H1 (cell line): ENCODE measurements around the gene TMEM40. TPM values are rescaled to one million over a fixed set of nuclear protein-coding genes. Genes with fewer than 3 reads are reported as not detected.

Source experiments
- CTCF ChIA-PET: fragments of 300-600 bp; sonication (Branson Sonifier 250); formaldehyde crosslinking; loops from one replicate; lab custom pipeline; 2021; ENCODE audit not compliant: partially characterized antibody; lab: Charles Lee
- POLR2A ChIA-PET: fragments of 300-600 bp; sonication (Branson Sonifier 250); formaldehyde crosslinking; loops from one replicate; lab custom pipeline; 2021; ENCODE audit warnings: inconsistent platforms; ENCODE audit not compliant: partially characterized antibody; lab: Charles Lee
- DNase-seq, 2 experiments: peaks; one replicate each; pipeline versions ENCODE4 v3.0.0 to v3.0.0-alpha.2; 2010 to 2022; ENCODE audit warnings: low spot score in 2 of 2, low read depth in 1 of 2, mixed read lengths in 1 of 2
- FAIRE-seq: peaks from 2 replicates; lab custom pipeline; 2011; peaks lifted over from hg19 to GRCh38; lab: Jason Lieb, UNC
- H2AFZ ChIP-seq: 2 replicates; pipeline ENCODE4 v1.8.1; 2012; ENCODE audit warnings: low read length, inconsistent platforms
- H2AK5ac ChIP-seq: 2 replicates; pipeline ENCODE4 v1.6.1; 2013; ENCODE audit warnings: low read depth, low read length
- H2BK120ac ChIP-seq: replicated peaks from 2 replicates; pipeline ENCODE3; 2013; ENCODE audit warnings: low read depth, low read length, inconsistent platforms
- H2BK12ac ChIP-seq: 2 replicates; pipeline ENCODE4 v1.6.1; 2013; ENCODE audit warnings: low read depth, low read length
- H2BK15ac ChIP-seq: 2 replicates; pipeline ENCODE4 v1.6.1; 2013; ENCODE audit warnings: low read length
- H2BK20ac ChIP-seq: 2 replicates; pipeline ENCODE4 v1.6.1; 2013; ENCODE audit warnings: low read length
- H2BK5ac ChIP-seq: 2 replicates; pipeline ENCODE4 v1.6.1; 2013; ENCODE audit warnings: low read depth, low read length
- H3K14ac ChIP-seq: 2 replicates; pipeline ENCODE4 v1.6.1; 2013; ENCODE audit warnings: inconsistent platforms; ENCODE audit not compliant: insufficient read length
- H3K18ac ChIP-seq: 2 replicates; pipeline ENCODE4 v1.6.1; 2013; ENCODE audit warnings: low read length; ENCODE audit errors: extremely low read depth
- H3K23ac ChIP-seq: 2 replicates; pipeline ENCODE4 v1.6.1; 2013; ENCODE audit warnings: inconsistent platforms; ENCODE audit not compliant: insufficient read length
- H3K23me2 ChIP-seq: 2 replicates; pipeline ENCODE4 v1.6.1; 2013; ENCODE audit warnings: low read depth, low read length
- H3K27ac ChIP-seq: 2 replicates; pipeline ENCODE4 v1.6.1; 2011; ENCODE audit warnings: low read depth, low read length, inconsistent platforms
- H3K27me3 ChIP-seq, 4 experiments: replicated peaks in 1 of 4; 1 replicate in 1 of 4; 2 replicates in 3 of 4; pipeline versions ENCODE4 v1.6.1 to v1.8.1; 2011 to 2013; ENCODE audit warnings: low read length in 3 of 4, mild to moderate bottlenecking in 3 of 4, inconsistent platforms in 2 of 4, mixed read lengths in 2 of 4, moderate library complexity in 1 of 4; ENCODE audit not compliant: control insufficient read depth in 3 of 4, insufficient read depth in 3 of 4; ENCODE audit errors: extremely low read depth in 1 of 4
- H3K36me3 ChIP-seq, 4 experiments: 2 replicates each; pipeline versions ENCODE4 v1.6.1 to v1.8.1; 2011 to 2013; ENCODE audit warnings: mild to moderate bottlenecking in 4 of 4, low read length in 3 of 4, moderate library complexity in 2 of 4, control low read depth in 1 of 4, inconsistent platforms in 1 of 4; ENCODE audit not compliant: insufficient read depth in 4 of 4, control insufficient read depth in 2 of 4
- H3K4ac ChIP-seq: replicated peaks from 2 replicates; pipeline ENCODE3; 2013; ENCODE audit warnings: low read length, low read depth, mixed read lengths, inconsistent platforms; ENCODE audit not compliant: insufficient read length
- H3K4me1 ChIP-seq, 4 experiments: replicated peaks in 1 of 4; 1 replicate in 1 of 4; 2 replicates in 3 of 4; pipeline versions ENCODE4 v1.6.1 to v1.8.1; 2011 to 2013; ENCODE audit warnings: low read length in 3 of 4, inconsistent platforms in 2 of 4, mixed read lengths in 1 of 4; ENCODE audit not compliant: insufficient read depth in 4 of 4, control insufficient read depth in 3 of 4
- H3K4me2 ChIP-seq, 2 experiments: 2 replicates each; pipeline versions ENCODE4 v1.6.1 to v1.8.1; 2011 to 2013; ENCODE audit warnings: low read depth in 2 of 2, low read length in 2 of 2, control low read depth in 1 of 2, inconsistent platforms in 1 of 2, mild to moderate bottlenecking in 1 of 2; ENCODE audit not compliant: insufficient read depth in 1 of 2
- H3K4me3 ChIP-seq, 4 experiments: fragments of 200-600, 300-600 bp in 1 of 4; sonication (generic), shearing (Covaris generic), sonication (Bioruptor Twin) in 1 of 4; 2 replicates each; pipeline versions ENCODE4 v1.5.1 to v1.8.1; 2011 to 2016; ENCODE audit warnings: low read length in 4 of 4, low read depth in 3 of 4, control low read depth in 2 of 4, inconsistent platforms in 2 of 4, mild to moderate bottlenecking in 2 of 4, mixed read lengths in 1 of 4, moderate library complexity in 1 of 4; ENCODE audit not compliant: insufficient read depth in 2 of 4; ENCODE audit errors: extremely low read depth in 1 of 4
- H3K56ac ChIP-seq: replicated peaks from 2 replicates; pipeline ENCODE3; 2013; ENCODE audit warnings: low read depth, mild to moderate bottlenecking, mixed read lengths, low read length, inconsistent platforms; ENCODE audit not compliant: insufficient read length
- H3K79me1 ChIP-seq: 2 replicates; pipeline ENCODE4 v1.6.1; 2013; ENCODE audit warnings: low read depth, low read length, control low read depth
- H3K79me2 ChIP-seq, 2 experiments: 2 replicates each; pipeline versions ENCODE4 v1.6.1 to v1.8.1; 2012 to 2013; ENCODE audit warnings: low read length in 2 of 2, mild to moderate bottlenecking in 2 of 2, inconsistent platforms in 1 of 2; ENCODE audit not compliant: insufficient read depth in 2 of 2, control insufficient read depth in 1 of 2
- H3K9ac ChIP-seq, 4 experiments: replicated peaks in 1 of 4; 1 replicate in 1 of 4; 2 replicates in 3 of 4; pipeline versions ENCODE4 v1.6.1 to v1.8.1; 2011 to 2013; ENCODE audit warnings: low read depth in 3 of 4, low read length in 3 of 4, control low read depth in 2 of 4, mild to moderate bottlenecking in 2 of 4, moderate library complexity in 2 of 4, inconsistent platforms in 1 of 4; ENCODE audit errors: extremely low read depth in 1 of 4
- H3K9me3 ChIP-seq, 2 experiments: 2 replicates each; pipeline versions ENCODE4 v1.6.1 to v1.8.1; 2012 to 2013; ENCODE audit warnings: mild to moderate bottlenecking in 2 of 2, moderate library complexity in 2 of 2, control low read depth in 1 of 2, inconsistent platforms in 1 of 2, low read depth in 1 of 2, low read length in 1 of 2, mixed read lengths in 1 of 2; ENCODE audit not compliant: insufficient read depth in 2 of 2
- H4K20me1 ChIP-seq, 2 experiments: replicated peaks in 1 of 2; 2 replicates each; pipeline versions ENCODE3 to v1.8.1; 2011 to 2013; ENCODE audit warnings: inconsistent platforms in 2 of 2, low read length in 2 of 2, mild to moderate bottlenecking in 1 of 2; ENCODE audit not compliant: insufficient read depth in 2 of 2, control insufficient read depth in 1 of 2
- H4K5ac ChIP-seq: 2 replicates; pipeline ENCODE4 v1.6.1; 2013; ENCODE audit warnings: low read length, low read depth, mixed read lengths, inconsistent platforms; ENCODE audit not compliant: insufficient read length
- H4K8ac ChIP-seq: 2 replicates; pipeline ENCODE4 v1.8.0; 2013; ENCODE audit warnings: mild to moderate bottlenecking, moderate library complexity, low read length, inconsistent platforms; ENCODE audit not compliant: insufficient read depth; ENCODE audit errors: extremely low read depth
- H4K91ac ChIP-seq: replicated peaks from 2 replicates; pipeline ENCODE3; 2013; ENCODE audit warnings: low read length, mixed read lengths, inconsistent platforms; ENCODE audit not compliant: insufficient read length
- FOSL1 ChIP-seq: IDR thresholded peaks from 2 replicates; pipeline ENCODE4 v1.6.1; 2011; ENCODE audit warnings: mild to moderate bottlenecking, low read depth, low read length, moderate library complexity; ENCODE audit not compliant: insufficient read depth
- GTF2F1 ChIP-seq: IDR thresholded peaks from 2 replicates; pipeline ENCODE4 v1.6.1; 2012; ENCODE audit warnings: low read depth, low read length, improper control_type of control experiment, borderline replicate concordance
- RBBP5 ChIP-seq: IDR thresholded peaks from 2 replicates; pipeline ENCODE4 v1.7.1; 2012; ENCODE audit warnings: low read depth, mild to moderate bottlenecking, inconsistent platforms, low read length, moderate library complexity, borderline replicate concordance
- RXRA ChIP-seq: IDR thresholded peaks from 2 replicates; pipeline ENCODE4 v1.6.1; 2011; ENCODE audit warnings: low read depth, mild to moderate bottlenecking, low read length, moderate library complexity; ENCODE audit not compliant: insufficient read depth
- SAP30 ChIP-seq: fragments of 300-600 bp; sonication (generic); IDR thresholded peaks from 2 replicates; pipeline ENCODE4 v1.7.1; 2012; ENCODE audit warnings: low read length, moderate library complexity, mild to moderate bottlenecking, inconsistent platforms; ENCODE audit not compliant: insufficient read depth, insufficient replicate concordance
- SIN3A ChIP-seq, 2 experiments: IDR thresholded peaks in 1 of 2; conservative IDR thresholded peaks in 1 of 2; 2 replicates each; pipeline ENCODE4 v1.6.1; 2011 to 2012; ENCODE audit warnings: low read length in 2 of 2, improper control_type of control experiment in 1 of 2, low read depth in 1 of 2, mild to moderate bottlenecking in 1 of 2
- SIRT6 ChIP-seq: IDR thresholded peaks from one replicate; pipeline ENCODE4 v1.7.1; 2012; ENCODE audit warnings: low read length, inconsistent platforms
- SIX5 ChIP-seq: IDR thresholded peaks from 2 replicates; pipeline ENCODE4 v1.6.1; 2011; ENCODE audit warnings: mild to moderate bottlenecking, low read depth, low read length
- SRF ChIP-seq: IDR thresholded peaks from 2 replicates; pipeline ENCODE4 v1.6.1; 2011; ENCODE audit warnings: mild to moderate bottlenecking, low read depth, low read length, moderate library complexity
- SUZ12 ChIP-seq: fragments of 200-600 bp; sonication (generic); IDR thresholded peaks from 2 replicates; pipeline ENCODE4 v1.6.1; 2012; ENCODE audit warnings: mild to moderate bottlenecking, inconsistent platforms, low read length, moderate library complexity, mixed read lengths
- TEAD4 ChIP-seq: IDR thresholded peaks from 2 replicates; pipeline ENCODE4 v1.6.1; 2012; ENCODE audit warnings: low read depth, low read length, inconsistent platforms, mixed read lengths
- WGBS, 2 experiments: shearing (Covaris generic) in 1 of 2; methylation state at CpG; one replicate each; pipeline versions ENCODE4 v1.1.6 to v1.1.7; 2013 to 2015; ENCODE audit warnings: low lambda C conversion rate in 2 of 2, mixed read lengths in 2 of 2, inconsistent platforms in 1 of 2, low coverage in 1 of 2, missing lambda C conversion rate in 1 of 2; ENCODE audit not compliant: insufficient replicate concordance in 2 of 2, insufficient coverage in 1 of 2, insufficient read length in 1 of 2; ENCODE audit errors: extremely low coverage in 1 of 2, missing lambda C conversion rate in 1 of 2; 5-methylcytosine and 5-hydroxymethylcytosine counted together
- polyA plus RNA-seq, 7 experiments: library from polyadenylated mRNA; depleted of rRNA in 3 of 7; stranded (reverse) in 5 of 7; unstranded in 2 of 7; fragments of >200 nt in 5 of 7; fragments of 200-250 nt in 2 of 7; gene quantifications; 1 replicate in 5 of 7; 2 replicates in 1 of 7; 4 replicates in 1 of 7; pipeline versions ENCODE4 v1.2.1 to v1.2.3, GENCODE V29; 2011 to 2013; ENCODE audit warnings: missing spikeins in 2 of 7, mixed read lengths in 2 of 7
- total RNA-seq: library from RNA; stranded (reverse); fragmentation: NEBNext Ultra II Directional; extraction: Animal tissue kit (Norgen Biotek cat#: 25700); gene quantifications from 2 replicates; pipeline ENCODE4 v1.2.1, GENCODE V29; 2021

The TMEM40 gene
- total and polyA plus RNA-seq, 2 of the 8 experiments (the other 6 are each of a cell fraction or from before 2014, with no cell fraction given) = 0.18 TPM; not detected in 1

GRCh38 chr3:12799525-12800440 lies 40.7 kb upstream of the TMEM40 start:
- Histone ChIP-seq H3K4ac (no peak overlapping the region), H3K79me1 (no peaks in the 10 kb centered on the region; the same call in 1 of the 2 replicates), H3K4me1 (peaks cover 0 to 10% (median 2%) of the 10 kb centered on the region in 4 experiments; a peak in 3 of 7 replicates), H2BK12ac (no peak overlapping the region), H4K8ac (no peak overlapping the region), H2BK15ac (no peak overlapping the region), H4K20me1 (peaks cover 2% of the 10 kb centered on the region in 2 experiments), H3K9me3 (no peaks in the 10 kb centered on the region), H3K23ac (no peak overlapping the region), H2AK5ac (no peak overlapping the region), H3K4me3 (no peak overlapping the region), H2BK120ac (no peak overlapping the region), H2AFZ (no peak overlapping the region), H3K14ac (no peak overlapping the region), H3K27me3 (no peaks in the 10 kb centered on the region), H3K56ac (no peak overlapping the region), H3K27ac (no peak overlapping the region), H3K18ac (no peak overlapping the region), H3K23me2 (peaks cover 6% of the 10 kb centered on the region; the same call in 1 of the 2 replicates), H3K36me3 (peaks cover 0 to 3% (median 1%) of the 10 kb centered on the region in 4 experiments; a peak in 1 of 8 replicates), H4K91ac (no peak overlapping the region), H3K4me2 (no peak overlapping the region), H3K79me2 (no peaks in the 10 kb centered on the region), H2BK20ac (no peak overlapping the region), H2BK5ac (no peak overlapping the region), H4K5ac (no peak overlapping the region), H3K9ac (no peak overlapping the region)
- CTCF ChIA-PET = interaction anchor here (0.8 to 5.5 kb wide), 9 partner anchors 10 to 55 kb away, joined by 3 to 52 read pairs (median 3); partner anchors contain the start of gene TMEM40
- DNase-seq (no peak), FAIRE-seq (no peak)
- POLR2A ChIA-PET = interaction anchor here (1.1 to 4.7 kb wide), 6 partner anchors 9 to 41 kb away, joined by 3 to 33 read pairs (median 6); partner anchors contain the start of gene RPL32
- WGBS, 2 experiments = 92% methylated on average over 7 of the region's 7 CpGs; no CpG with 5 or more reads in 1 of the 2 experiments
- no peak for TF ChIP-seq SIX5
- no peak for TF ChIP-seq SAP30
- no peak for TF ChIP-seq SRF
- TF ChIP-seq TEAD4 = no peak
- no peak for TF ChIP-seq SUZ12
- TF ChIP-seq SIRT6 = no peak
- no peak for TF ChIP-seq FOSL1
- no peak for TF ChIP-seq RBBP5
- no peak for TF ChIP-seq GTF2F1
- TF ChIP-seq RXRA = no peak
- TF ChIP-seq SIN3A (conservative IDR thresholded peaks at IDR 0.05 in 1 of 2, IDR thresholded peaks at IDR 0.05 in 1 of 2; ENCODE audit: low read depth in 1 of 2, low read length in 2 of 2) = no peak
